HG03108 (cell line): ENCODE data around the gene FLVCR2.
"Not testable (repeated sequence)": the region's sequence is repeated elsewhere in the genome, so short reads cannot be mapped to it uniquely, and the experiment has no call there.

Experiments
- ATAC-seq: cut with Tn5 transposase; IDR thresholded peaks from one replicate; pipeline ENCODE4 v1.9.1; 2021; ENCODE audit warnings: moderate library complexity; ENCODE audit not compliant: unreplicated experiment

FLVCR2 gene

GRCh38 chr14:75660238-75660629, 81.8 kb downstream of the FLVCR2 start:
- no peak for ATAC-seq

DNA sequence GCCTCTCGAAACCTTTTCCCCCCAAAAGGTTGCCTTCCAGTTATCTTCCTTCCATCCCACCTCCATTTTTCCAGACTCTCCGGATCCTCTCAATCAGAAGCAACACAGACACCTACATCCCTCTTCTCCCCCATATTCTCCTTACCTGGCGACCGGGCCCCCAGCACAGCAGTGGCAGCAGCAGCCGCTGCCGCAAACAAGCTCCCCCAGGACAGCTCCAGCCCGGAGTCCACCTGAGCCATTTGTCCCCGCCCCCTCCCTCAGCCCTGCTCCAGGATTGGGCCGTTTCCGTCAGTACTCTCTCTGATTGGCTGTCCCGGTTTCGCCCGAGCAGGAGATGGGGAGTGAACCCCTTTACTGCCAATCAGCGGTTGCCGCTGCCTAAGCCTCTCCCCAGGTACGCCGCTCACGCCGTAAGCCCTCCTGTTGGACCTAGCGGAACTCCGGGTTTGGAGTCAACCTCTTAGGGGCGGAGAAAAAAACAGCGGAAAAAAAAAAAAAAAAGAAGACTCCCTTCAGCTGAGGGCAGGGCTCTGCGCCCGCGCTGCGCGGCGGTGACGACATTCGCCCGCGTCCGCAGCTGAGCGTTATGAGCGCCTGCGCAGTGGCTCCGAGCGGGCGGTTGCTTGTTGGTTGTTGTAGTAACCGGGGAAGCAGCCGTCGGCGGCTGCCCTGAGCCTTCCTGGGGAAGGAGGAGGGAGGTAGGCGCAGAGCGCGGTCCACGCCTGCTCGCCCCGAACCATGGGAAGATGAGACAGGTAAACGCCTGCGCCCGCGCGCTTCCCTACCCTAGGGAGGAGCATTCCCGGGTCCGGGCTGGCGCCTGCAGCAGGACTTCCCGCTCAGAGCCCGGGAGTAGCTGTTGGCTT, 82.4 kb downstream of the FLVCR2 start, which contains the start of the genes ERG28 and TTLL5:
ERG28 (minus strand) TSS at position 247 of the 869 bp plus-strand sequence. CDS start 3,374 bp downstream, outside the sequence.
TTLL5 (plus strand) TSS at position 617 of the 869 bp plus-strand sequence. CDS start 1,904 bp downstream, outside the sequence.
- peak; percentile 97 for ATAC-seq

DNA sequence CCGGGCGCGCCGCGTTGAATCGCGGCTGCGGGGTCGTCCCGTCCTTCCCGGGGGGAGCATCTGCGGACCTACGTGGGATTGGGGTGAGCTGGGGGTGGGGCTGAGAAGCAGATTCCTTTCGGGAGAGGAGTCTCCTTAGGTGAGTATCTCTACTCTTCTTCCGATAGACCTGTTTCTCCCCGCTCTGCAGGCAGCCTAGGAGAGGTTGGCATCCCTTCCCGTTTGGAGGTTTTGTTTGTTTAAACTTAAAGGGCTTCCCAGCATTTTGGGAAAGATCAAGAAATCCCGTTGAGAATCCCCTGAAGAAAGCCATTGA, 83.0 kb downstream of the FLVCR2 start:
- peak; percentile 0 for ATAC-seq

DNA sequence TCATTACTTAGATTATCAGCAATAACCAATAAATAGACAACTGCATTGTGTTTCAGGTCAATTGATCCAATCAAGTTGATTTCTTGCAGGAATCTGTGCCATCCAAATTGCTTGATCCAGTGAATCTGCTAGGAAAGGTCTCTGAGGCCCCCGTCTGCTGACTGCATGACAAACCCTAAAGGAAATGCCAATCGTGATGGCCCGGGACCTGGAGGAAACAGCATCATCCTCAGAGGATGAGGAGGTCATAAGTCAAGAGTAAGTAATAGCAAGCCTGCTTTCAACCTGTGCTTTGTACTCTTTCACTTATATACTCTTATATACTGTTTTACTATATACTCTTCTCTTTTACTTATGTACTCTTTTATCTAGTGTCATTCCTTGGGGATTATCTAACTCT, 84.5 kb downstream of the FLVCR2 start:
- ATAC-seq, result no peak

GRCh38 chr14:75667099-75667765, 88.8 kb downstream of the FLVCR2 start:
- ATAC-seq, result no peak

GRCh38 chr14:75672605-75673192, 94.3 kb downstream of the FLVCR2 start:
- no peak for ATAC-seq

- no peak for ATAC-seq
These were observed 95.1 kb downstream of the FLVCR2 start for GRCh38 chr14:75673345-75674035.

DNA sequence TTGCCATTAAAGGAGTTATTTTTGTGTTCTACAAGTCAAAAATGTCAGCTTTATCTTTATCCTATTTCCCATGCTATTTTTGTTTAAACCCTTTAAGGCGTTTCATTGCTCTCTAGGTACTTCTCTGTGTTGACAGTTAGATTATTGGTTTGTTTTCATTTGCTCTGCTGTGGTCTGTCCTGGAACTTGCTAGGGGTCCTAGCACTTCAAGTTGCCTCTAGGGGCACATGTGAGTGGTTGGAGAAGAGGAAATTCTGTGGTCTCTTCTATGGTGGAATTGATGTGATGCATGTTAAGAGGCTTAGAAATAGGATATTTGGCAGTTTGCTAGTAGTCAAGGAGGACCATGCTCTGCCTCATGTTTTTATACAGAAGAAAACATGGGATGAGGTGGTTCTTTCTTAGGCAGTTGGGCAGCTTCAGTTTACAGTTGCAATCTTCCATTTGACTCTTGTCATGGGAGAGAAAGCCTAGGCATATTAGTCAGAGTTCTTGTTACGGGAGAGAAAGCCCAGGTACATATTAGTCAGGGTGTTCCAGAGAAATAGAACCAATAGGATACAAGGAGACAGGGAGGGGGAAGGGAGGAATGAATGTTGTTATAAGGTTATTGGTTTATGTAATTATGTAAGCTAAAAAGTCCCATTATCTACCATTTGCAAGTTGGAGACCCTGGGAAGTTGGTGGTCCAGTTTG, 97.0 kb downstream of the FLVCR2 start:
- ATAC-seq, result no peak

DNA sequence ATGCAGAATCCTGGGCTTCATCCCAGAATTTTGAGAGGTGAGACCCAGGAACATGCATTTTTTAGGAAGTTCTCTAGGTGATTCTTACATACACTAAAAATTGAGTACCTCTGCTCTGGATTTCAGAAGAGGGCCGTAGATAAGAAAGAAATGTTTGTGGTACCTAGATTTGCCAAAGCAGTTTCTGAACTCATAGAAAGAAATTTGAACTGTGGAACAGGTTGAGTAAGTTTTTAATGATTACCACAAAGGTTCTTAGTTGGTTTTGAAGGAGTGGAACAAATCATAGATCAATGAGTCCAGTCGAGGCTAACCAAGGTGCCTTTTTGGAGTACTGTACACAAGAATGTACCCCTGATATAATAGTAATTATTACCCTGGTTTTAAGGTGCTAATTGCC, 107.5 kb downstream of the FLVCR2 start:
- no peak for ATAC-seq

DNA sequence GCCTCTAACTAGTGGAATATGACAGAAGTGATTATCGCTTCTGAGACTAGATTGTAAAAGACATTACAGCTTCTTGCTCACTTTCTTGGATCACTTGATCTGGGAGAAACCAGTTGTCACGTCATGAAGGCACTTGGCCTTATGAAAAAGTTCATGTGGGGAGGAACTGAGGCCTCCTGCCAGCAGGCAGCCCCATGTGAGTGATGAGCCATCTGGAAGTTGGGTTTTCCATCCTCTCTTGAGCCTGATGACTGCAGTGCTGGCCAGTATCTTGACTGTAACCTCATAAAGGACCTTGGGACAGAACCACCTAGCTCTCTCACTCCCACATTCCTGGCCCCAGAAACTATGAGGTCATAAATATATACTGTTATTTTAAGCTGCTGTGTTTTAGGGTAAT, 110.6 kb downstream of the FLVCR2 start:
- ATAC-seq, result no peak

GRCh38 chr14:75690010-75690409, 111.6 kb downstream of the FLVCR2 start:
- ATAC-seq, result no peak

- ATAC-seq, result not testable (repeated sequence)
These were observed 116.6 kb downstream of the FLVCR2 start for GRCh38 chr14:75695025-75695424.

DNA sequence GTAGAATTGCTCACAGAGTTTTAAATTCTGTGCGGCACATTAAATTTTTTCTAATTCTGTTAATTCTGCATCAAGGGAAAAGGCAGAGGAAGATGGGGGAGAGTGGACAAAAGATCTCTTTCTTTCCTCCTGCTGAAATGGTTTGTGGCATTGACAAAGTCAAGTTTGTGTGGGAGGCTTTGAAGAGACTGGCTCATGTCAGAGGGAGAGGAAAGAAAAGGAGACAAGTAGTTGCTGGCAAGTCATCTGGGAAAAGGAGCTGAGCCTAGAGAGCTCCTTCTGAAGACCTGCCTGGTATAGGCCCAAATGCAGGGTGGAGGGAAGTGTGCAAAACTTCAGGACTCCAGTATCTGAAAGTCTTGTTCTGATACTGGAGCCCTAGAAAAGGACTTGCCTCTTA, 119.0 kb downstream of the FLVCR2 start:
- no peak for ATAC-seq
